ENCODE data around the gene IL21R.

Gene IL21R

GRCh38 chr16:27410761-27411160 lies 8.8 kb downstream of the IL21R start:
- in situ Hi-C loops (cut with MboI; ENCODE audit: low pct_unique_long_range_greater_than_20kb, low sequenced_read_pairs, unreplicated experiment), result no loop called here
- no peak for TF ChIP-seq CTCF (IDR thresholded peaks at IDR 0.05; ENCODE audit: extremely low read depth, insufficient read depth, missing control alignments)
- DNase-seq (ENCODE audit: low spot score), result no peak

- in situ Hi-C loops (cut with MboI; ENCODE audit: low pct_unique_long_range_greater_than_20kb, low sequenced_read_pairs, unreplicated experiment), result no loop called here
- no peak for TF ChIP-seq CTCF (IDR thresholded peaks at IDR 0.05; ENCODE audit: extremely low read depth, insufficient read depth, missing control alignments)
- DNase-seq (ENCODE audit: low spot score), result no peak
Measured at GRCh38 chr16:27413956-27414355, 12.0 kb downstream of the IL21R start.

GRCh38 chr16:27414788-27415431 lies 12.9 kb downstream of the IL21R start:
- no peak for DNase-seq (ENCODE audit: low spot score)
- in situ Hi-C loops (cut with MboI; ENCODE audit: low pct_unique_long_range_greater_than_20kb, low sequenced_read_pairs, unreplicated experiment), result no loop called here
- no peak for TF ChIP-seq CTCF (IDR thresholded peaks at IDR 0.05; ENCODE audit: extremely low read depth, insufficient read depth, missing control alignments)

- no peak for DNase-seq (ENCODE audit: low spot score)
- TF ChIP-seq CTCF (IDR thresholded peaks at IDR 0.05; ENCODE audit: extremely low read depth, insufficient read depth, missing control alignments), result no peak
- in situ Hi-C loops (cut with MboI; ENCODE audit: low pct_unique_long_range_greater_than_20kb, low sequenced_read_pairs, unreplicated experiment), result no loop called here
Measured at GRCh38 chr16:27417047-27417671, 15.2 kb downstream of the IL21R start.

GRCh38 chr16:27421961-27422740 lies 20.2 kb downstream of the IL21R start:
- DNase-seq (ENCODE audit: low spot score), result no peak
- no peak for TF ChIP-seq CTCF (IDR thresholded peaks at IDR 0.05; ENCODE audit: extremely low read depth, insufficient read depth, missing control alignments)
- in situ Hi-C loops (cut with MboI; ENCODE audit: low pct_unique_long_range_greater_than_20kb, low sequenced_read_pairs, unreplicated experiment), result no loop called here

DNA sequence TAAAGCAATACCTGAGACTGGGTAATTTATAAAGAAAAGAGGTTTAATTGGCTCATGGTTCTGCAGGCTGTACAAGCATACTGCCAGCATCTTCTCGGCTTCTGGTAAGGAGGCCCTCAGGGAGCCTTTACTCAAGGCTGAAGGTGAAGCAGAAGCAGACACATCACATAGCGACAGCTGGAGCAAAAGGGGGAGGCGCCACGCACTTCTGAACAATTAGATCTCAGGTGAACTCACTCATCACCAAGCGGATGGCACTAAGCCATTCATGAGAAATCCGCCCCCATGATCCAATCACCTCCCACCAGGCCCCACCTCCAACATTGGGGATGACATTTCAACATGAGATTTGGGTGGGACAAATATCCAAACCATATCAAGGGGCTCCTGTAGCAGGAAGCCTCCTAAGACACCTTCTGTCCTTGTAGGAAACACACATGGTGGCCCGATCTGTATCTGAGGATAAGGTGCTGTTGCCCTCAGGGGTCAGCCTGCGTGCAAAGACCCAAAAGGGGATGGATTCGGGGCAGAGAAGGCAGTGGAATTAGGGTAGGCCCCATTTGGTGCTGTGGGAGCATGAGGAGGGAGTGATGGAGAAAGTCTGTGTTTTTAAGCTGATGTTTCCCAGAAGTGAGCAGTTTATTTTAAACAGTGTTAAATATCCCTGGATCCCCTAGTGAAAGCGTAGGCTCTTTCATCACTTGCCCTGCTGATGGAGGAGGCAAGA lies 23.0 kb downstream of the IL21R start:
- no peak for TF ChIP-seq CTCF (IDR thresholded peaks at IDR 0.05; ENCODE audit: extremely low read depth, insufficient read depth, missing control alignments)
- in situ Hi-C loops (cut with MboI; ENCODE audit: low pct_unique_long_range_greater_than_20kb, low sequenced_read_pairs, unreplicated experiment), result no loop called here
- DNase-seq (ENCODE audit: low spot score), result no peak

All from GM13977 (cell line).